Glutamatergic neuron (in vitro differentiated cells): ENCODE data around the gene CAMTA1. TPM values are rescaled to one million over a fixed set of nuclear protein-coding genes. Genes with fewer than 3 reads are reported as not detected.

ENCODE experiments used
- DNase-seq: peaks from one replicate; pipeline ENCODE4 v3.0.0; 2022
- H3K27ac Mint-ChIP-seq: one replicate; pipeline ENCODE4 v1.8.0; 2020; ENCODE audit warnings: mild to moderate bottlenecking, mixed read lengths, inconsistent platforms; ENCODE audit not compliant: unreplicated experiment
- H3K27me3 Mint-ChIP-seq: one replicate; pipeline ENCODE4 v1.8.0; 2020; ENCODE audit warnings: mild to moderate bottlenecking, moderate library complexity, mixed read lengths, inconsistent platforms; ENCODE audit not compliant: unreplicated experiment
- H3K36me3 Mint-ChIP-seq: one replicate; pipeline ENCODE4 v1.8.0; 2020; ENCODE audit warnings: mild to moderate bottlenecking, mixed read lengths, inconsistent platforms; ENCODE audit not compliant: unreplicated experiment
- H3K4me1 Mint-ChIP-seq: one replicate; pipeline ENCODE4 v1.8.0; 2020; ENCODE audit warnings: mild to moderate bottlenecking, low read depth, mixed read lengths, inconsistent platforms; ENCODE audit not compliant: unreplicated experiment
- H3K4me3 Mint-ChIP-seq: one replicate; pipeline ENCODE4 v1.8.0; 2020; ENCODE audit warnings: mild to moderate bottlenecking, mixed read lengths, inconsistent platforms; ENCODE audit not compliant: unreplicated experiment
- H3K9me3 Mint-ChIP-seq: one replicate; pipeline ENCODE4 v1.8.0; 2020; ENCODE audit warnings: mild to moderate bottlenecking, moderate library complexity, mixed read lengths, inconsistent platforms; ENCODE audit not compliant: unreplicated experiment
- CTCF ChIP-seq: fragments of 200-600 bp; sonication (generic); IDR thresholded peaks from one replicate; pipeline ENCODE4 v1.5.0; 2021; ENCODE audit not compliant: partially characterized antibody, unreplicated experiment
- total RNA-seq: library from RNA; stranded (reverse); fragmentation: NEBNext Ultra II Directional; extraction: Animal tissue kit (Norgen Biotek cat#: 25700); gene quantifications from one replicate; pipeline ENCODE4 v1.2.1, GENCODE V29; 2021; ENCODE audit not compliant: unreplicated experiment

Gene CAMTA1
- total RNA-seq, 1 donor from 2014 or later = 77.2 TPM

DNA sequence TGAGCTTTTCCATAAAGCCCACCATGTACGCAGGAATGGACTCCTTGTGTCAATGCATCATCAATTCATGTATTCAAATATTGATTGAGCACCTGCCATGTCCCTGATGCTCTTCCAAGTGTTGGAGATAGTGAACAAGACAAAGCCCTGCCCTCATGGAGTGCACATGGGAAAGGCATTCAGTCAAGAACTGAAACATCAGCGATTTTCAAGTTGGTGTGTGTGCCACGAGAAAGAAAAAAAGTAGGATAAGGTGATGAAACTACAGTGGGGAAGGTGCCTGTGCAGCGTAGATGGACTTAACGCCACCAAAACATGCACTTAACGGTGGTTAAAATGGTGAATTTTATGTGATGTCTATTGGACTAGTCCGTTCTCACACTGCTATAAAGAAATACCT, 553.2 kb downstream of the CAMTA1 start:
- no peak for DNase-seq
- H3K4me1 Mint-ChIP-seq = peaks cover 21% of the 10 kb centered on the region
- TF ChIP-seq CTCF = no peak
- H3K27me3 Mint-ChIP-seq = peaks cover 4% of the 10 kb centered on the region
- H3K9me3 Mint-ChIP-seq = peaks cover 6% of the 10 kb centered on the region
- H3K27ac Mint-ChIP-seq = no peak overlapping the region
- no peaks in the 10 kb centered on the region for H3K36me3 Mint-ChIP-seq
- no peak overlapping the region for H3K4me3 Mint-ChIP-seq

GRCh38 chr1:7339014-7339413, 553.8 kb downstream of the CAMTA1 start:
- Mint-ChIP-seq H3K9me3 (peaks cover 6% of the 10 kb centered on the region), H3K4me3 (no peak overlapping the region), H3K27me3 (peaks cover 4% of the 10 kb centered on the region), H3K36me3 (no peaks in the 10 kb centered on the region), H3K27ac (no peak overlapping the region), H3K4me1 (peaks cover 17% of the 10 kb centered on the region)
- no peak for DNase-seq
- TF ChIP-seq CTCF = no peak

- H3K4me3 Mint-ChIP-seq = no peak overlapping the region
- H3K27me3 Mint-ChIP-seq = peaks cover 5% of the 10 kb centered on the region
- no peak for TF ChIP-seq CTCF
- no peak overlapping the region for H3K27ac Mint-ChIP-seq
- H3K9me3 Mint-ChIP-seq = peaks cover 5% of the 10 kb centered on the region
- H3K36me3 Mint-ChIP-seq = no peaks in the 10 kb centered on the region
- no peak for DNase-seq
- H3K4me1 Mint-ChIP-seq = peaks cover 8% of the 10 kb centered on the region
Measured at GRCh38 chr1:7339953-7340352, 554.7 kb downstream of the CAMTA1 start.

GRCh38 chr1:7341145-7341905, 556.1 kb downstream of the CAMTA1 start:
- Mint-ChIP-seq H3K27me3 (peaks cover 5% of the 10 kb centered on the region), H3K4me3 (no peak overlapping the region), H3K36me3 (no peaks in the 10 kb centered on the region), H3K27ac (no peak overlapping the region), H3K9me3 (peaks cover 5% of the 10 kb centered on the region), H3K4me1 (no peaks in the 10 kb centered on the region)
- no peak for TF ChIP-seq CTCF
- no peak for DNase-seq

DNA sequence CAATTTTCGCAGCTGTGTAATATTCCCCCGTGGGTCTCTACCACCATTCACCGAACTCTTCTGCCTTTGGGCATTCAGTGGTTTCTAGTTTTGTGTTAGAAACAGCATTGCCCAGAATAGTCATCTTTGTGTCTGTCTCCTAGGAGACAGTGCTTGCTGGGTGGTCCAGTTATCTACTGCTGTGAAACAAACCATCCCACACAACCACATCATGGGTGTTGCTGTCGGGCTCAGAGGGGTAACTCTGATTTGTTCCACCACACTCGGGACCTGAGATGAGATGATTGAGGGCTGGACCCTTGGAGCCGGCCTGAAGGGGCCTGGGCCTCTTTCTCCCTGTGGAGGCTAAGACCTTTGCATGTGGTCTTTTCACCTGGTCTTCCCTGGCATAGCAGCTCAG, 558.6 kb downstream of the CAMTA1 start:
- Mint-ChIP-seq H3K27me3 (peaks cover 2% of the 10 kb centered on the region), H3K4me1 (peaks cover 3% of the 10 kb centered on the region), H3K36me3 (no peaks in the 10 kb centered on the region), H3K27ac (no peak overlapping the region), H3K9me3 (peaks cover 5% of the 10 kb centered on the region), H3K4me3 (no peak overlapping the region)
- no peak for DNase-seq
- TF ChIP-seq CTCF = no peak
